ENCODE results near the gene GNMT. TPM values are rescaled to one million over a fixed set of nuclear protein-coding genes. Genes with fewer than 3 reads are reported as not detected.
A peak's percentile ranks its signal among the peaks of the same experiment; 100 is the strongest.

GNMT gene
- total RNA-seq, 1 experiment from 2014 or later = not detected

DNA sequence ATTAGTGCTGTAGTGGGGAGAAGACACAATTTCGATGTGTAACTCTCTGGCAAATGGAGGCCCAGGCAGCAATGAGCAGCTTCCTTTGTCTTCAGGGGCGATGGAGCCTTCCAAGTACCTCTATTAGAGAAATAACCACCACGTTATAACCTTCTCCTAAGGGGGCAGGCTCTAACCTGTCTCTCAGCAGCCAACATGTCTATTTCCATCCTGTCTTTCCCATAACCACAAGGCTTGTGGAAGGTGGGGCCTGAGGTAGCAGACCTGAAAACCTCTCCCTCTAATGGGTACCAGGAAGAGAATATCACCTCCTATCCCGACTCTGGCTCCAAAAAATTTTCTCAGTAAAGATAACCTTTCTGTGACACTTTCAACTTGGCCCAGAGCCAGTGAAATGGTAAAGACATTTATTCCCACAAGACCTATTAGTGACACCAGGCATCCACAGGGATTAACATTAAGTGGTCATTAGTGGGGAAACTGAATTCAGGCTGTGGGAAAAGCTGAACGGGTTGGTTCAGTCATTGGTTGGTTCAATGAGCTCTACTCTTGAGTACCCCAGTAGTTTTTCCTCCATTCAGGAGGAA, 14.5 kb downstream of the GNMT start:
- intact Hi-C loops (cut with micrococcal nuclease; ENCODE audit: unreplicated experiment) = no loop called here
- Histone ChIP-seq H3K9me3 (no peaks in the 10 kb centered on the region), H3K4me3 (ENCODE audit: low read depth, low read length) (no peak overlapping the region), H3K36me3 (ENCODE audit: control insufficient read depth, insufficient read depth, low read length) (no peaks in the 10 kb centered on the region), H3K4me1 (0 out of 2 replicates have a peak, but pooled peaks cover 6% of the 10 kb centered on the region), H3K27me3 (replicated peaks; ENCODE audit: control insufficient read depth, insufficient read depth, low read length) (no peaks in the 10 kb centered on the region)
- DNase-seq = no peak
- Mint-ChIP-seq H3K4me3 (ENCODE audit: unreplicated experiment) (no peak overlapping the region), H3K4me1 (ENCODE audit: low read depth, unreplicated experiment) (peaks cover 10% of the 10 kb centered on the region), H3K36me3 (ENCODE audit: insufficient read depth, unreplicated experiment) (peaks cover 27% of the 10 kb centered on the region), H3K27me3 (ENCODE audit: insufficient read depth, unreplicated experiment) (no peaks in the 10 kb centered on the region), H3K9me3 (ENCODE audit: unreplicated experiment) (no peaks in the 10 kb centered on the region), H3K27ac (ENCODE audit: unreplicated experiment) (no peak overlapping the region)
- no peak for TF ChIP-seq CTCF (IDR thresholded peaks at IDR 0.05; ENCODE audit: insufficient read depth in 1 of 2, low read depth in 1 of 2, low read length in 1 of 2, severe bottlenecking in 1 of 2, unreplicated experiment in 1 of 2)
- ChIA-PET POLR2A (interaction anchor here (0.6 kb wide), 1 partner anchor 9 kb away, joined by 3 read pairs; the partner anchor contains the start of gene PPP2R5D), CTCF (no interaction called here)
- BruUV-seq (replicated peaks) = no TSS peak

DNA sequence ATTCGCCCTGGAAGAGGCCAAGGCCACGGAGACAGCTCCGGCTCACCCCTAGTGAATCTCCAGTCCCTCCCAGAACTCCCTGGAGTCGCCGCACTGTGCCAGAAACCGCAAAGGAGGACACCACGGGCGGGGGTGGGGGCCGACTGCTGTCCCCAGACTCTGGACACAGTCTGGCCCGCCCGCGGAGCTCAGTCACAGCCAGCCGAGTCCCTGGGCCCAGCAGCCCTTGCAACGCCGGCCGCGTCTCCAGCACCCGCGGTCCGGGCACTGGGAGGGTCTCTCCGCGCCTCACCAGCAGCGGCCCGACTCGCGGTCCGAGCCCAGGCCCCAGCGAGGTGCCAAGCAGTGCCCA, 17.9 kb downstream of the GNMT start:
- no peaks in the 10 kb centered on the region for H3K4me1 ChIP-seq
- Mint-ChIP-seq H3K4me3 (ENCODE audit: unreplicated experiment) (peak overlapping the region; percentile 83), H3K27ac (ENCODE audit: unreplicated experiment) (peak overlapping the region; percentile 76), H3K4me1 (ENCODE audit: low read depth, unreplicated experiment) (peaks cover 6% of the 10 kb centered on the region), H3K9me3 (ENCODE audit: unreplicated experiment) (no peaks in the 10 kb centered on the region), H3K36me3 (ENCODE audit: insufficient read depth, unreplicated experiment) (peaks cover 21% of the 10 kb centered on the region), H3K27me3 (ENCODE audit: insufficient read depth, unreplicated experiment) (no peaks in the 10 kb centered on the region)
- ChIA-PET CTCF (interaction anchor here (0.9 to 1.0 kb wide), 2 partner anchors 18 to 165 kb away, joined by 4 read pairs; partner anchors contain the start of gene GNMT), POLR2A (interaction anchor here (0.6 to 2.0 kb wide), 5 partner anchors 13 to 81 kb away, joined by 3 to 10 read pairs (median 4); partner anchors contain the start of genes CNPY3, CUL7 and KLC4)
- no peak for TF ChIP-seq CTCF (IDR thresholded peaks at IDR 0.05; ENCODE audit: insufficient read depth in 1 of 2, low read depth in 1 of 2, low read length in 1 of 2, severe bottlenecking in 1 of 2, unreplicated experiment in 1 of 2)
- H3K9me3 ChIP-seq = no peaks in the 10 kb centered on the region
- no peaks in the 10 kb centered on the region for H3K36me3 ChIP-seq (ENCODE audit: control insufficient read depth, insufficient read depth, low read length)
- BruUV-seq (replicated peaks) = no TSS peak
- H3K4me3 ChIP-seq (ENCODE audit: low read depth, low read length) = peak overlapping the region; percentile 73
- intact Hi-C loops (cut with micrococcal nuclease; ENCODE audit: unreplicated experiment) = no loop called here
- H3K27me3 ChIP-seq (replicated peaks; ENCODE audit: control insufficient read depth, insufficient read depth, low read length) = no peaks in the 10 kb centered on the region
- DNase-seq = peak in 1 of 2 experiments; percentile 48

- no peaks in the 10 kb centered on the region for H3K4me1 ChIP-seq
- Mint-ChIP-seq H3K27me3 (ENCODE audit: insufficient read depth, unreplicated experiment) (no peaks in the 10 kb centered on the region), H3K4me3 (ENCODE audit: unreplicated experiment) (peak within 1 kb of the TSS; percentile 83), H3K27ac (ENCODE audit: unreplicated experiment) (peak within 1 kb of the TSS; percentile 86), H3K9me3 (ENCODE audit: unreplicated experiment) (no peaks in the 10 kb centered on the region), H3K36me3 (ENCODE audit: insufficient read depth, unreplicated experiment) (peaks cover 21% of the 10 kb centered on the region), H3K4me1 (ENCODE audit: low read depth, unreplicated experiment) (peaks cover 10% of the 10 kb centered on the region)
- intact Hi-C loops (cut with micrococcal nuclease; ENCODE audit: unreplicated experiment) = loop anchor here (1.0 kb wide), 1 partner anchor 50 kb away; the partner anchor contains the start of gene CNPY3
- no peaks in the 10 kb centered on the region for H3K27me3 ChIP-seq (replicated peaks; ENCODE audit: control insufficient read depth, insufficient read depth, low read length)
- TF ChIP-seq CTCF (IDR thresholded peaks at IDR 0.05; ENCODE audit: insufficient read depth in 1 of 2, low read depth in 1 of 2, low read length in 1 of 2, severe bottlenecking in 1 of 2, unreplicated experiment in 1 of 2) = no peak
- peak within 1 kb of the TSS; percentile 73 for H3K4me3 ChIP-seq (ENCODE audit: low read depth, low read length)
- ChIA-PET CTCF (interaction anchor here (0.7 to 1.0 kb wide), 3 partner anchors 19 to 165 kb away, joined by 3 to 4 read pairs (median 4); partner anchors contain the start of genes GNMT, KLHDC3 and MEA1), POLR2A (interaction anchor here (0.8 to 2.0 kb wide), 5 partner anchors 14 to 81 kb away, joined by 3 to 10 read pairs (median 3); partner anchors contain the start of genes CNPY3, CUL7 and KLC4)
- no TSS peak for BruUV-seq (replicated peaks)
- no peaks in the 10 kb centered on the region for H3K36me3 ChIP-seq (ENCODE audit: control insufficient read depth, insufficient read depth, low read length)
- H3K9me3 ChIP-seq = no peaks in the 10 kb centered on the region
- DNase-seq = peak; percentile 88 to 91
Observed at GRCh38 chr6:42978839-42979522, 18.4 kb downstream of the GNMT start, which contains the start of gene PEX6. PEX6 (minus strand) TSS chr6:42979181; CDS start chr6:42979150, 31 bp downstream.
